ENCODE results near the gene CEP78.

CEP78 gene

GRCh38 chr9:78311075-78311474, 75.2 kb downstream of the CEP78 start:
- DNase-seq: no peak

GRCh38 chr9:78311886-78312524, 76.1 kb downstream of the CEP78 start:
- DNase-seq: no peak

GRCh38 chr9:78314550-78314949, 78.7 kb downstream of the CEP78 start:
- no peak for DNase-seq

GRCh38 chr9:78314953-78315870, 79.3 kb downstream of the CEP78 start:
- DNase-seq: no peak

GRCh38 chr9:78316166-78316892, 80.5 kb downstream of the CEP78 start:
- DNase-seq: no peak

GRCh38 chr9:78319197-78320029, 83.5 kb downstream of the CEP78 start:
- no peak for DNase-seq

- DNase-seq: no peak
Observed at GRCh38 chr9:78320030-78320693, 84.3 kb downstream of the CEP78 start.

- no peak for DNase-seq
Observed at GRCh38 chr9:78320875-78321496, 85.1 kb downstream of the CEP78 start.

GRCh38 chr9:78321505-78321904, 85.6 kb downstream of the CEP78 start:
- no peak for DNase-seq

GRCh38 chr9:78324068-78324650, 88.3 kb downstream of the CEP78 start:
- DNase-seq: no peak

- no peak for DNase-seq
Observed at GRCh38 chr9:78324682-78325081, 88.8 kb downstream of the CEP78 start.

GRCh38 chr9:78325343-78325742, 89.5 kb downstream of the CEP78 start:
- peak; percentile 33 for DNase-seq

GRCh38 chr9:78325846-78326360, 90.0 kb downstream of the CEP78 start:
- DNase-seq: no peak

- no peak for DNase-seq
Observed at GRCh38 chr9:78326564-78326963, 90.7 kb downstream of the CEP78 start.

Data from NCI-H2227 treated with DMSO at 0.1 percent for 48 hours (cell line).